Ovary (tissue), 9 donors: ENCODE data around the gene SBF2. TPM values are rescaled to one million over a fixed set of nuclear protein-coding genes. Genes with fewer than 3 reads are reported as not detected.

Source experiments
- DNase-seq, 5 donors: peaks; one replicate each; pipeline ENCODE4 v3.0.0-alpha.2; 2019 to 2020
- H3K27ac ChIP-seq, 2 donors: fragments of 200-600 bp; one replicate each; pipeline versions ENCODE4 v1.5.1 to v1.8.0; 2019 to 2022
- H3K27me3 ChIP-seq: fragments of 200-600 bp; one replicate; pipeline ENCODE4 v1.8.0; 2022
- H3K36me3 ChIP-seq: fragments of 200-600 bp; sonication (generic); one replicate; pipeline ENCODE4 v1.5.1; 2019
- H3K4me1 ChIP-seq: one replicate; pipeline ENCODE4 v1.8.1; 2013; ENCODE audit warnings: mild to moderate bottlenecking, moderate library complexity; ENCODE audit not compliant: insufficient read depth
- H3K4me3 ChIP-seq: fragments of 200-600 bp; sonication (generic); one replicate; pipeline ENCODE4 v1.5.1; 2017
- H3K9me3 ChIP-seq, 2 donors: fragments of 200-600 bp in 1 of 2; sonication (generic) in 1 of 2; one replicate each; pipeline versions ENCODE4 v1.5.1 to v1.8.1; 2013 to 2019; ENCODE audit warnings: mild to moderate bottlenecking in 1 of 2, moderate library complexity in 1 of 2
- CTCF ChIP-seq, 3 donors: fragments of 450-650 bp in 2 of 3; fragments of 200-600 bp in 1 of 3; IDR thresholded peaks; one replicate each; pipeline versions ENCODE4 v1.5.1 to v1.8.0; 2016 to 2022; ENCODE audit warnings: antibody characterized with exemption in 3 of 3, mild to moderate bottlenecking in 1 of 3
- EP300 ChIP-seq: sonication (generic); formaldehyde crosslinking; IDR thresholded peaks from one replicate; pipeline ENCODE4 v1.6.1; 2017; ENCODE audit warnings: antibody characterized with exemption
- POLR2A ChIP-seq: fragments of 450-650 bp; IDR thresholded peaks from one replicate; pipeline ENCODE4 v1.6.1; 2017; ENCODE audit warnings: antibody characterized with exemption, mild to moderate bottlenecking, moderate library complexity
- WGBS, 3 donors: extraction: QIAGEN DNeasy Blood & Tissue Kit in 1 of 3; methylation state at CpG; one replicate each; pipeline versions ENCODE4 v1.1.5 to v1.1.7; 2013 to 2017; 5-methylcytosine and 5-hydroxymethylcytosine counted together
- intact Hi-C, 4 donors: fragments of 100-400 bp; cut with DNase I; formaldehyde crosslinking; loops; one replicate each; pipeline versions ENCODE4 v1.11.0 to v1.15.1; 2022 to 2023
- polyA plus RNA-seq, 2 donors: library from polyadenylated mRNA; stranded (reverse); fragments of 200-250 nt in 1 of 2; fragments of 350-450 nt in 1 of 2; fragmentation: Illumina TruSeq in 1 of 2; extraction: RNeasy Lipid Tissue Mini Kit (QIAGEN cat#74804) in 1 of 2; gene quantifications; one replicate each; pipeline ENCODE4 v1.2.3, GENCODE V29; 2013 to 2014
- total RNA-seq, 7 donors: library from RNA; depleted of rRNA in 2 of 7; stranded (reverse); fragments of >200 nt in 2 of 7; fragmentation: NEBNext Ultra II Directional in 3 of 7; extraction: Animal tissue kit (Norgen Biotek cat#: 25700) in 3 of 7; gene quantifications; one replicate each; pipeline versions ENCODE4 v1.1.0 to v1.2.4, GENCODE V29; 2016 to 2023
- donor health status: DM: no; HTN: no; CAD: no; lungs with moderate emphysema.
- donor health status: DM: no; HTN: no; CAD: no.
- donor health status: Bipolar disorder and iron deficiency.
- donor health status: DM: yes; HTN: yes; CAD: no.
- donor health status: DM: no; HTN: no; CAD: no.
- donor health status: DM: yes; HTN: yes; CAD: no.

Gene SBF2
- total and polyA plus RNA-seq, 9 donors = 27.4 to 77.5 (median 50.8) TPM

GRCh38 chr11:10209326-10209725, 84.7 kb downstream of the SBF2 start:
- Histone ChIP-seq H3K27ac (no peak overlapping the region), H3K9me3 (no peaks in the 10 kb centered on the region), H3K4me3 (no peak overlapping the region), H3K4me1 (peaks cover 2% of the 10 kb centered on the region), H3K27me3 (no peaks in the 10 kb centered on the region), H3K36me3 (no peaks in the 10 kb centered on the region)
- intact Hi-C loops = loop anchor here in 2 of 4 donors (5.0 to 10.0 kb wide), 3 partner anchors 95 to 928 kb away; partner anchors contain the start of gene ADM (in 2 of the 2)
- DNase-seq = no peak
- TF ChIP-seq EP300 (no peak), CTCF (IDR thresholded peaks at IDR 0.05) (no peak), POLR2A (no peak)
- 63 to 84% (median 69%) methylated on average over 4 of the region's 4 CpGs for WGBS, 3 donors

GRCh38 chr11:10208131-10208575, 85.9 kb downstream of the SBF2 start:
- intact Hi-C loops = loop anchor here in 2 of 4 donors (5.0 to 10.0 kb wide), 3 partner anchors 97 to 929 kb away; partner anchors contain the start of gene ADM (in 2 of the 2)
- Histone ChIP-seq H3K27ac (no peak overlapping the region), H3K36me3 (no peaks in the 10 kb centered on the region), H3K4me1 (peaks cover 2% of the 10 kb centered on the region), H3K4me3 (no peak overlapping the region), H3K9me3 (no peaks in the 10 kb centered on the region), H3K27me3 (no peaks in the 10 kb centered on the region)
- WGBS, 3 donors = 20 to 27% (median 23%) methylated on average over 4 of the region's 4 CpGs
- DNase-seq = no peak
- TF ChIP-seq CTCF (IDR thresholded peaks at IDR 0.05) (peak; percentile 39 to 75 (median 60)), EP300 (no peak)

GRCh38 chr11:10205928-10206327, 88.1 kb downstream of the SBF2 start:
- WGBS, 3 donors = 72 to 75% (median 72%) methylated on average over 1 of the region's 1 CpG
- H3K4me1 ChIP-seq = peaks cover 2% of the 10 kb centered on the region
- intact Hi-C loops = loop anchor here in 2 of 4 donors (5.0 to 10.0 kb wide), 3 partner anchors 99 to 931 kb away; partner anchors contain the start of gene ADM (in 2 of the 2)
- no peaks in the 10 kb centered on the region for H3K27me3 ChIP-seq
- TF ChIP-seq CTCF (IDR thresholded peaks at IDR 0.05) = no peak
- TF ChIP-seq POLR2A = no peak
- TF ChIP-seq EP300 = no peak
- H3K4me3 ChIP-seq = no peak overlapping the region
- H3K27ac ChIP-seq = no peak overlapping the region
- no peaks in the 10 kb centered on the region for H3K9me3 ChIP-seq
- H3K36me3 ChIP-seq = no peaks in the 10 kb centered on the region
- no peak for DNase-seq

GRCh38 chr11:10204021-10204420, 90.0 kb downstream of the SBF2 start:
- H3K27me3 ChIP-seq = no peaks in the 10 kb centered on the region
- H3K27ac ChIP-seq = no peak overlapping the region
- H3K36me3 ChIP-seq = no peaks in the 10 kb centered on the region
- H3K9me3 ChIP-seq = no peaks in the 10 kb centered on the region
- intact Hi-C loops = loop anchor here in 1 of 4 donors (10.0 kb wide), 1 partner anchor 101 kb away; the partner anchor contains the start of gene ADM
- H3K4me3 ChIP-seq = no peak overlapping the region
- WGBS, 3 donors = 86 to 93% (median 92%) methylated on average over 4 of the region's 4 CpGs
- no peak for DNase-seq
- TF ChIP-seq EP300 = no peak
- no peak for TF ChIP-seq POLR2A
- TF ChIP-seq CTCF (IDR thresholded peaks at IDR 0.05) = no peak
- H3K4me1 ChIP-seq = peaks cover 2% of the 10 kb centered on the region
